Measurements from ENCODE around the gene AHI1. TPM values are rescaled to one million over a fixed set of nuclear protein-coding genes. Genes with fewer than 3 reads are reported as not detected.

AHI1 gene
- polyA plus RNA-seq, 1 donor (not counting 4 experiments of a cell fraction or from before 2014, with no cell fraction given): 7.0 TPM

DNA sequence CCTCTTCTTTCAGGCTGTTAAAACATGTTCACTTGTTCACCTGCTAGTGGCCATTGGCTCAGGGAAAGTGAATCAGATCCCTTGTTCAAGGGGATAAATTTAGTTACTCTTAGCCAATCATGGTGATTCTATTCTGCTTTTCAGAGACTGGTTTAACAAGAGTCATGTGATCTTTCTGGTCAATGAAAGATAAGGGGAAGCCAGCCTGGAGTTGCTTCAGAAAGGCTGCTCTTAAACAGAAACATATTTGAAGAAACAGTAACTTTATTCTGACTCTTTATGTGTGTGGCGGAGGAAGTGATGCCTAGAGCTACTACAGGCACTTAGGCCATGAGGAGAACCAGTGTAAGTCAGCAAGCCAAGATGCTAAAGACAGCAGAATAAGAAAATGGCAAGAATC lies 28.1 kb upstream of the AHI1 start:
- no peak overlapping the region for H3K4me2 ChIP-seq (ENCODE audit: control insufficient read depth, extremely low read depth, insufficient read depth, low read depth, low read length)
- H3K4me3 ChIP-seq (ENCODE audit: control insufficient read depth in 2 of 3, extremely low read depth in 1 of 3, insufficient read depth in 2 of 3, low read depth in 1 of 3, low read length in 3 of 3): no peak overlapping the region
- H3K9me3 ChIP-seq (ENCODE audit: control insufficient read depth, low read depth, low read length): no peaks in the 10 kb centered on the region
- no peaks in the 10 kb centered on the region for H3K36me3 ChIP-seq (ENCODE audit: control insufficient read depth in 2 of 2, extremely low read depth in 1 of 2, insufficient read depth in 2 of 2, low read length in 2 of 2)
- H3K79me2 ChIP-seq (ENCODE audit: control insufficient read depth, insufficient read depth, low read length): no peaks in the 10 kb centered on the region
- DNase-seq (ENCODE audit: low read depth, low spot score) (no peak), FAIRE-seq (no peak)
- H3K4me1 ChIP-seq (ENCODE audit: control insufficient read depth, extremely low read depth, insufficient read depth, low read length): no peaks in the 10 kb centered on the region
- TF ChIP-seq, protein P1, sequence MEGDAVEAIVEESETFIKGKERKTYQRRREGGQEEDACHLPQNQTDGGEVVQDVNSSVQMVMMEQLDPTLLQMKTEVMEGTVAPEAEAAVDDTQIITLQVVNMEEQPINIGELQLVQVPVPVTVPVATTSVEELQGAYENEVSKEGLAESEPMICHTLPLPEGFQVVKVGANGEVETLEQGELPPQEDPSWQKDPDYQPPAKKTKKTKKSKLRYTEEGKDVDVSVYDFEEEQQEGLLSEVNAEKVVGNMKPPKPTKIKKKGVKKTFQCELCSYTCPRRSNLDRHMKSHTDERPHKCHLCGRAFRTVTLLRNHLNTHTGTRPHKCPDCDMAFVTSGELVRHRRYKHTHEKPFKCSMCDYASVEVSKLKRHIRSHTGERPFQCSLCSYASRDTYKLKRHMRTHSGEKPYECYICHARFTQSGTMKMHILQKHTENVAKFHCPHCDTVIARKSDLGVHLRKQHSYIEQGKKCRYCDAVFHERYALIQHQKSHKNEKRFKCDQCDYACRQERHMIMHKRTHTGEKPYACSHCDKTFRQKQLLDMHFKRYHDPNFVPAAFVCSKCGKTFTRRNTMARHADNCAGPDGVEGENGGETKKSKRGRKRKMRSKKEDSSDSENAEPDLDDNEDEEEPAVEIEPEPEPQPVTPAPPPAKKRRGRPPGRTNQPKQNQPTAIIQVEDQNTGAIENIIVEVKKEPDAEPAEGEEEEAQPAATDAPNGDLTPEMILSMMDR (optimal IDR thresholded peaks at IDR 0.05 in 1 of 3, IDR thresholded peaks at IDR 0.05 in 1 of 3, conservative IDR thresholded peaks at IDR 0.05 in 1 of 3; ENCODE audit: extremely low read depth in 1 of 3, insufficient read depth in 2 of 3, low read length in 3 of 3): no peak
- TF ChIP-seq EZH2 (IDR thresholded peaks at IDR 0.05; ENCODE audit: low read length): no peak
- dilution Hi-C loops (cut with MboI; ENCODE audit: extremely low pct_ligation_motif_present, low sequenced_read_pairs): no loop called here
- no peak overlapping the region for H2AFZ ChIP-seq (ENCODE audit: control insufficient read depth, low read length)
- H3K27me3 ChIP-seq (ENCODE audit: control insufficient read depth, extremely low read depth, insufficient read depth, low read length): no peaks in the 10 kb centered on the region
- no peaks in the 10 kb centered on the region for H4K20me1 ChIP-seq (ENCODE audit: control insufficient read depth, extremely low read depth, insufficient read depth, low read length)
- no peaks in the 10 kb centered on the region for H3K9me1 ChIP-seq (ENCODE audit: control insufficient read depth, extremely low read depth, insufficient read depth, low read length)
- H3K27ac ChIP-seq (ENCODE audit: control insufficient read depth, insufficient read depth, low read length): no peak overlapping the region
- H3K9ac ChIP-seq (ENCODE audit: control insufficient read depth, extremely low read depth, insufficient read depth, low read length): no peak overlapping the region

DNA sequence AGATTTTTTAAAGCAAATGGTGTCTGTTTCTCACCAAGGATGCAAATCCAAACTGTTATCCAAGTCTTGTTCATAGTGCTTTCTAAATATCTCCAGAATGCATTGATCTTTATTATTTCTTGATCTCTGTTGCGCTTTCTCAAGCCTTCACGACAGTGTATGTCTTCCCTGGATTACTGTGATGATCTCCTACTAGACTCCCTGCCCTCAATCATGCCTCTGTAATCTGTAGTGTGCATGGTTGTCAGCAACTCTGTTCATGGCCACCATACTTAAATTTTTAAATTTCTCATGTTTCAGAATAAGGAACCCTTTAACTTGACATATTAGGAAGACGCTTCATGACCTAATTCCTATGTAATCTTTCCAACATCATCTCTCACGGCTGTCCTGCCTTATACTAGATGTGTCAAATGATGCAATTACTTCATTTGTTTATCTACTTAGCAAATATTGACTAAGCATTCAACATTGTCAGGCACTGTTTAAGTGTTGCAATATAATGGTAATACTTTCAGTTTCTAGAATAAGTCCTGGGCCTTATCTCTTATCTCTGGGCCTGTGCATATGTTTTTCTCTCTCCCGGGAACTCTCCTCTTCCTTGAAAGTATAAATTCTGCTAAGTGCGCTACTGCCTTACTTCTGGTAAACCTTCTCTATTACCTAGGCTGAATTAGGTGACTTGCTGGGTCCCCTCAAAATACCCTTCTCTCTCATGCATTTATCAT lies 25.6 kb upstream of the AHI1 start:
- no peak for DNase-seq (ENCODE audit: low read depth, low spot score)
- FAIRE-seq: no peak
- Histone ChIP-seq H3K4me2 (ENCODE audit: control insufficient read depth, extremely low read depth, insufficient read depth, low read depth, low read length) (no peak overlapping the region), H4K20me1 (ENCODE audit: control insufficient read depth, extremely low read depth, insufficient read depth, low read length) (no peaks in the 10 kb centered on the region), H3K9me3 (ENCODE audit: control insufficient read depth, low read depth, low read length) (no peaks in the 10 kb centered on the region), H2AFZ (ENCODE audit: control insufficient read depth, low read length) (no peak overlapping the region), H3K9ac (ENCODE audit: control insufficient read depth, extremely low read depth, insufficient read depth, low read length) (no peak overlapping the region), H3K27me3 (ENCODE audit: control insufficient read depth, extremely low read depth, insufficient read depth, low read length) (no peaks in the 10 kb centered on the region), H3K9me1 (ENCODE audit: control insufficient read depth, extremely low read depth, insufficient read depth, low read length) (no peaks in the 10 kb centered on the region), H3K36me3 (ENCODE audit: control insufficient read depth in 2 of 2, extremely low read depth in 1 of 2, insufficient read depth in 2 of 2, low read length in 2 of 2) (no peaks in the 10 kb centered on the region), H3K4me3 (ENCODE audit: control insufficient read depth in 2 of 3, extremely low read depth in 1 of 3, insufficient read depth in 2 of 3, low read depth in 1 of 3, low read length in 3 of 3) (no peak overlapping the region), H3K27ac (ENCODE audit: control insufficient read depth, insufficient read depth, low read length) (no peak overlapping the region), H3K4me1 (ENCODE audit: control insufficient read depth, extremely low read depth, insufficient read depth, low read length) (no peaks in the 10 kb centered on the region), H3K79me2 (ENCODE audit: control insufficient read depth, insufficient read depth, low read length) (no peaks in the 10 kb centered on the region)
- TF ChIP-seq, protein P1 (optimal IDR thresholded peaks at IDR 0.05 in 1 of 3, IDR thresholded peaks at IDR 0.05 in 1 of 3, conservative IDR thresholded peaks at IDR 0.05 in 1 of 3; ENCODE audit: extremely low read depth in 1 of 3, insufficient read depth in 2 of 3, low read length in 3 of 3): no peak
- TF ChIP-seq EZH2 (IDR thresholded peaks at IDR 0.05; ENCODE audit: low read length): no peak
- dilution Hi-C loops (cut with MboI; ENCODE audit: extremely low pct_ligation_motif_present, low sequenced_read_pairs): no loop called here

Measured in keratinocyte (primary cell).